SK-N-SH treated with all-trans-retinoic acid at 6 μM for 48 hours (cell line): ENCODE measurements around the gene CAMKMT.

Experiments used
- BACH2 ChIP-seq: fragments of 250-450 bp; sonication (Bioruptor Pico); IDR thresholded peaks from 2 replicates; pipeline ENCODE4 v1.9.0; 2021; ENCODE audit warnings: mild to moderate bottlenecking, borderline replicate concordance
- CREB5 ChIP-seq: fragments of 250-450 bp; sonication (Bioruptor Pico); IDR thresholded peaks from 2 replicates; pipeline ENCODE4 v1.5.1; 2020; ENCODE audit warnings: low read depth, mild to moderate bottlenecking, moderate library complexity
- CSDC2 ChIP-seq: fragments of 250-450 bp; sonication (Bioruptor Pico); IDR thresholded peaks from 2 replicates; pipeline ENCODE4 v1.5.0; 2020; ENCODE audit warnings: mild to moderate bottlenecking, moderate library complexity
- CSRNP3 ChIP-seq: fragments of 250-450 bp; sonication (Bioruptor Pico); IDR thresholded peaks from 2 replicates; pipeline ENCODE4 v1.5.1; 2021; ENCODE audit warnings: mild to moderate bottlenecking, moderate library complexity
- PATZ1 ChIP-seq: fragments of 250-450 bp; sonication (Bioruptor Pico); IDR thresholded peaks from 2 replicates; pipeline ENCODE4 v1.8.0; 2020; ENCODE audit warnings: mild to moderate bottlenecking, moderate library complexity, borderline replicate concordance
- POU6F1 ChIP-seq: fragments of 250-450 bp; sonication (Bioruptor Pico); IDR thresholded peaks from 2 replicates; pipeline ENCODE4 v1.8.0; 2021; ENCODE audit warnings: low read depth, mild to moderate bottlenecking, moderate library complexity, borderline replicate concordance
- PPARA ChIP-seq: fragments of 250-450 bp; sonication (Bioruptor Pico); IDR thresholded peaks from 2 replicates; pipeline ENCODE4 v1.5.0; 2020; ENCODE audit warnings: mild to moderate bottlenecking, borderline replicate concordance
- SNAI2 ChIP-seq: fragments of 250-450 bp; sonication (Bioruptor Pico); IDR thresholded peaks from 2 replicates; pipeline ENCODE4 v1.5.0; 2020; ENCODE audit warnings: mild to moderate bottlenecking, moderate library complexity
- TCF4 ChIP-seq: fragments of 250-450 bp; sonication (Bioruptor Pico); IDR thresholded peaks from 2 replicates; pipeline ENCODE4 v1.8.0; 2021; ENCODE audit warnings: mild to moderate bottlenecking, moderate library complexity, borderline replicate concordance
- ZNF70 ChIP-seq: fragments of 450-650 bp; formaldehyde crosslinking; IDR thresholded peaks from 2 replicates; pipeline ENCODE4 v1.5.0; 2020; ENCODE audit warnings: mild to moderate bottlenecking, moderate library complexity
- ZNF8 ChIP-seq: fragments of 450-650 bp; formaldehyde crosslinking; IDR thresholded peaks from 2 replicates; pipeline ENCODE4 v1.5.0; 2020; ENCODE audit warnings: mild to moderate bottlenecking, moderate library complexity

DNA sequence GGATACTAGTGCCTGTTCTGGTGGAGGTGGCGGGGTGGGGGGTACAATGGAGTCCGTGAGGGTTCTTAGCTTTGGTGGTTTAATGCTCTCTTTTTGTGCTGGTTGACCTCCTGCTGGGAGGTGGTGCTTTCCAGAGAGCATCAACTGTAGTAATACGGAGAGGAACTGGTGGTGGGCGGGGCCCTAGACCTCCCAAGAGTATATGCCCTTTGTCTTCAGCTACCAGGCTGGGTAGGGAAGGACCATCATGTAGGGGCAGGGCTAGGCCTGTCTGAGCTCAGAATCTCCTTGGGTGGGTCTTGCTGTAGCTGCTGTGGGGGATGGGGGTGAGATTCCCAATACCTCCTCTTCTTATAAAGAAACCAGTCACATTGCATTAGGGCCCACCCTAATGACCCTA, 27.1 kb downstream of the CAMKMT start:
- TF ChIP-seq BACH2 (CRISPR knock-in tag): no peak
- no peak for TF ChIP-seq ZNF8 (CRISPR knock-in tag)
- TF ChIP-seq CSDC2: no peak
- no peak for TF ChIP-seq CREB5
- TF ChIP-seq SNAI2 (CRISPR knock-in tag): no peak
- no peak for TF ChIP-seq PPARA (CRISPR knock-in tag)
- no peak for TF ChIP-seq TCF4 (CRISPR knock-in tag)
- TF ChIP-seq PATZ1 (CRISPR knock-in tag): no peak
- no peak for TF ChIP-seq POU6F1 (CRISPR knock-in tag)
- TF ChIP-seq ZNF70: no peak
- TF ChIP-seq CSRNP3 (CRISPR knock-in tag): no peak
